ENCODE data around the gene ZNRF3. TPM values are rescaled to one million over a fixed set of nuclear protein-coding genes. Genes with fewer than 3 reads are reported as not detected.
A peak's percentile ranks its signal among the peaks of the same experiment; 100 is the strongest.

Gene ZNRF3
- polyA plus RNA-seq, 1 donor from 2014 or later, result 2.9 TPM

- no peaks in the 10 kb centered on the region for H4K20me1 ChIP-seq (ENCODE audit: insufficient read depth)
- no peak overlapping the region for H3K4me3 ChIP-seq (ENCODE audit: low read length)
- H3K9ac ChIP-seq (ENCODE audit: low read length), result no peak overlapping the region
- H3F3A ChIP-seq (ENCODE audit: insufficient read depth, low read length, poor library complexity, severe bottlenecking), result no peaks in the 10 kb centered on the region
- no peaks in the 10 kb centered on the region for H3K79me2 ChIP-seq (replicated peaks; ENCODE audit: insufficient read depth, low read length)
- no peak overlapping the region for H3K4me2 ChIP-seq (ENCODE audit: low read length)
- H3K9me2 ChIP-seq (ENCODE audit: insufficient read depth, low read length), result no peaks in the 10 kb centered on the region
- H3K9me3 ChIP-seq (ENCODE audit: low read length), result no peaks in the 10 kb centered on the region
- H3K27me3 ChIP-seq (ENCODE audit: insufficient read depth, low read depth, low read length), result no peaks in the 10 kb centered on the region
- H2AFZ ChIP-seq (ENCODE audit: low read depth, low read length), result no peak overlapping the region
- no peak for TF ChIP-seq RAD21 (conservative IDR thresholded peaks at IDR 0.05)
- TF ChIP-seq TAF1 (IDR thresholded peaks at IDR 0.05; ENCODE audit: low read depth), result no peak
- no peak for TF ChIP-seq MXI1 (conservative IDR thresholded peaks at IDR 0.05; ENCODE audit: poor library complexity, severe bottlenecking)
- no peak for TF ChIP-seq EZH2 (IDR thresholded peaks at IDR 0.05; ENCODE audit: borderline replicate concordance, insufficient read depth, low read length, poor library complexity, severe bottlenecking)
- TF ChIP-seq SMC3 (conservative IDR thresholded peaks at IDR 0.05; ENCODE audit: poor library complexity), result no peak
- TF ChIP-seq, protein P1, sequence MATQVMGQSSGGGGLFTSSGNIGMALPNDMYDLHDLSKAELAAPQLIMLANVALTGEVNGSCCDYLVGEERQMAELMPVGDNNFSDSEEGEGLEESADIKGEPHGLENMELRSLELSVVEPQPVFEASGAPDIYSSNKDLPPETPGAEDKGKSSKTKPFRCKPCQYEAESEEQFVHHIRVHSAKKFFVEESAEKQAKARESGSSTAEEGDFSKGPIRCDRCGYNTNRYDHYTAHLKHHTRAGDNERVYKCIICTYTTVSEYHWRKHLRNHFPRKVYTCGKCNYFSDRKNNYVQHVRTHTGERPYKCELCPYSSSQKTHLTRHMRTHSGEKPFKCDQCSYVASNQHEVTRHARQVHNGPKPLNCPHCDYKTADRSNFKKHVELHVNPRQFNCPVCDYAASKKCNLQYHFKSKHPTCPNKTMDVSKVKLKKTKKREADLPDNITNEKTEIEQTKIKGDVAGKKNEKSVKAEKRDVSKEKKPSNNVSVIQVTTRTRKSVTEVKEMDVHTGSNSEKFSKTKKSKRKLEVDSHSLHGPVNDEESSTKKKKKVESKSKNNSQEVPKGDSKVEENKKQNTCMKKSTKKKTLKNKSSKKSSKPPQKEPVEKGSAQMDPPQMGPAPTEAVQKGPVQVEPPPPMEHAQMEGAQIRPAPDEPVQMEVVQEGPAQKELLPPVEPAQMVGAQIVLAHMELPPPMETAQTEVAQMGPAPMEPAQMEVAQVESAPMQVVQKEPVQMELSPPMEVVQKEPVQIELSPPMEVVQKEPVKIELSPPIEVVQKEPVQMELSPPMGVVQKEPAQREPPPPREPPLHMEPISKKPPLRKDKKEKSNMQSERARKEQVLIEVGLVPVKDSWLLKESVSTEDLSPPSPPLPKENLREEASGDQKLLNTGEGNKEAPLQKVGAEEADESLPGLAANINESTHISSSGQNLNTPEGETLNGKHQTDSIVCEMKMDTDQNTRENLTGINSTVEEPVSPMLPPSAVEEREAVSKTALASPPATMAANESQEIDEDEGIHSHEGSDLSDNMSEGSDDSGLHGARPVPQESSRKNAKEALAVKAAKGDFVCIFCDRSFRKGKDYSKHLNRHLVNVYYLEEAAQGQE (IDR thresholded peaks at IDR 0.05; ENCODE audit: borderline replicate concordance), result no peak
- no peak for TF ChIP-seq CTCF (IDR thresholded peaks at IDR 0.05; ENCODE audit: poor library complexity, severe bottlenecking)
- TF ChIP-seq EP300 (conservative IDR thresholded peaks at IDR 0.05; ENCODE audit: poor library complexity, severe bottlenecking), result no peak
- H3K27ac ChIP-seq (ENCODE audit: low read length), result no peak overlapping the region
- H3K36me3 ChIP-seq (ENCODE audit: insufficient read depth, low read length), result no peaks in the 10 kb centered on the region
Measured at GRCh38 chr22:29012101-29012433, 128.7 kb downstream of the ZNRF3 start.

DNA sequence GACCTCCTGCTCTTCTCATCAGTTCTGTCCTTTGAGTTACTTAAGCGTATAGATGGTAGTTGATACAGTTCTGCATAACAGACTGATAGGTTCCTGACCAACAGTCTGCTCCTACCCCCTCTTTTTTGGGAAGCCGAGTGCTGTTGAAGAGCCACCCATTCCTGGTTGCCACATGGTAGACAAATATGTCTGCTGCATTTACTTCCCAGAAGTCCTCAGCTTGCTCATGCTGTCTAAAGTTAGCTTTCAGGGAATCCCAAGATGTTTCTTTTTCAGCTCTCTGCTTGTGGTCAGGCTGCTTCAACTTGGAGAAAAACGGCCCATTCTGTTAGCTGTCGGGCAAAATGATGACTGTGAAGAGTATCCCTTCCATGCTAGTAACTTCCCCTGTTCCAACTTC, 129.6 kb downstream of the ZNRF3 start:
- Histone ChIP-seq H3K27me3 (ENCODE audit: insufficient read depth, low read depth, low read length) (no peaks in the 10 kb centered on the region), H3F3A (ENCODE audit: insufficient read depth, low read length, poor library complexity, severe bottlenecking) (no peaks in the 10 kb centered on the region), H2AFZ (ENCODE audit: low read depth, low read length) (no peak overlapping the region), H3K27ac (ENCODE audit: low read length) (peak overlapping the region; percentile 92), H3K9me2 (ENCODE audit: insufficient read depth, low read length) (no peaks in the 10 kb centered on the region), H4K20me1 (ENCODE audit: insufficient read depth) (no peaks in the 10 kb centered on the region), H3K79me2 (replicated peaks; ENCODE audit: insufficient read depth, low read length) (no peaks in the 10 kb centered on the region), H3K9me3 (ENCODE audit: low read length) (no peaks in the 10 kb centered on the region), H3K9ac (ENCODE audit: low read length) (no peak overlapping the region), H3K4me3 (ENCODE audit: low read length) (no peak overlapping the region), H3K36me3 (ENCODE audit: insufficient read depth, low read length) (no peaks in the 10 kb centered on the region), H3K4me2 (ENCODE audit: low read length) (no peak overlapping the region)
- no peak for TF ChIP-seq RAD21 (conservative IDR thresholded peaks at IDR 0.05)
- TF ChIP-seq, protein P1 (IDR thresholded peaks at IDR 0.05; ENCODE audit: borderline replicate concordance), result no peak
